Measurements from ENCODE around the gene NHSL2.

- no peak for TF ChIP-seq CTCF (conservative IDR thresholded peaks at IDR 0.05; ENCODE audit: low read depth, low read length)
- TF ChIP-seq EZH2 (IDR thresholded peaks at IDR 0.05; ENCODE audit: borderline replicate concordance, low read depth, low read length, poor library complexity, severe bottlenecking) = no peak
Observed at GRCh38 chrX:71949844-71950445, 39.3 kb downstream of the NHSL2 start.

Data from A673 (cell line).